ENCODE measurements around the gene HYDIN. TPM values are rescaled to one million over a fixed set of nuclear protein-coding genes. Genes with fewer than 3 reads are reported as not detected.

The HYDIN gene
- total and polyA plus RNA-seq, 2 experiments from 2014 or later, result 3.1 to 7.7 TPM

- H3K27me3 ChIP-seq (ENCODE audit: insufficient read depth), result peaks cover 36% of the 10 kb centered on the region
- H2AFZ ChIP-seq, result peak overlapping the region; percentile 23; the same call in 1 of the 2 replicates
- no peak for ATAC-seq
- 0 out of 2 replicates have a peak, but pooled peaks cover 5% of the 10 kb centered on the region for H3F3A ChIP-seq (replicated peaks; ENCODE audit: low read depth)
- no peak overlapping the region for H3K4me2 ChIP-seq
- peaks cover 9% of the 10 kb centered on the region for H3K79me2 ChIP-seq (replicated peaks; ENCODE audit: insufficient read depth)
- no peak overlapping the region for H3K4me3 Mint-ChIP-seq
- peaks cover 5% of the 10 kb centered on the region; the same call in 1 of the 2 replicates for H4K20me1 ChIP-seq (replicated peaks; ENCODE audit: insufficient read depth)
- TF ChIP-seq POLR2AphosphoS5 (IDR thresholded peaks at IDR 0.05; ENCODE audit: low read depth), result 0 out of 2 replicates have a peak, but pooled peaks have one; percentile 24
- TF ChIP-seq EZH2phosphoT487 (IDR thresholded peaks at IDR 0.05; ENCODE audit: unreplicated experiment), result no peak
- H3K27me3 Mint-ChIP-seq (ENCODE audit: insufficient read depth, low read depth, poor library complexity), result peaks cover 6% of the 10 kb centered on the region
- H3K4me1 ChIP-seq (ENCODE audit: insufficient read depth), result peaks cover 11% of the 10 kb centered on the region
- DNase-seq (ENCODE audit: low spot score), result no peak
- no peak overlapping the region for H3K27ac ChIP-seq (ENCODE audit: low read depth)
- H3K36me3 ChIP-seq (ENCODE audit: insufficient read depth), result no peaks in the 10 kb centered on the region
- no peak overlapping the region for H3K4me3 ChIP-seq
- no peaks in the 10 kb centered on the region for H3K36me3 Mint-ChIP-seq (ENCODE audit: low read depth)
- peaks cover 10% of the 10 kb centered on the region for H3K4me1 Mint-ChIP-seq
- no peak overlapping the region for H3K27ac Mint-ChIP-seq
- H3K9me2 ChIP-seq (ENCODE audit: insufficient read depth), result no peaks in the 10 kb centered on the region
- H3K9me3 Mint-ChIP-seq, result no peaks in the 10 kb centered on the region
Measured at GRCh38 chr16:70804734-70805169, 425.8 kb downstream of the HYDIN start.

GRCh38 chr16:70804153-70804733, 426.3 kb downstream of the HYDIN start:
- Histone ChIP-seq H3K4me1 (ENCODE audit: insufficient read depth) (peaks cover 14% of the 10 kb centered on the region), H3K79me2 (replicated peaks; ENCODE audit: insufficient read depth) (peaks cover 14% of the 10 kb centered on the region), H3K36me3 (ENCODE audit: insufficient read depth) (no peaks in the 10 kb centered on the region), H3F3A (replicated peaks; ENCODE audit: low read depth) (0 out of 2 replicates have a peak, but pooled peaks cover 5% of the 10 kb centered on the region), H3K27me3 (ENCODE audit: insufficient read depth) (peaks cover 31% of the 10 kb centered on the region), H4K20me1 (replicated peaks; ENCODE audit: insufficient read depth) (peaks cover 5% of the 10 kb centered on the region; the same call in 1 of the 2 replicates), H3K4me2 (no peak overlapping the region), H3K9me2 (ENCODE audit: insufficient read depth) (no peaks in the 10 kb centered on the region), H3K4me3 (no peak overlapping the region), H2AFZ (peak overlapping the region; percentile 23; the same call in 1 of the 2 replicates), H3K27ac (ENCODE audit: low read depth) (no peak overlapping the region)
- peaks cover 6% of the 10 kb centered on the region for H3K27me3 Mint-ChIP-seq (ENCODE audit: insufficient read depth, low read depth, poor library complexity)
- no peaks in the 10 kb centered on the region for H3K36me3 Mint-ChIP-seq (ENCODE audit: low read depth)
- H3K9me3 Mint-ChIP-seq, result no peaks in the 10 kb centered on the region
- H3K4me3 Mint-ChIP-seq, result no peak overlapping the region
- ATAC-seq (no peak), DNase-seq (ENCODE audit: low spot score) (no peak)
- H3K27ac Mint-ChIP-seq, result no peak overlapping the region
- peaks cover 14% of the 10 kb centered on the region for H3K4me1 Mint-ChIP-seq
- no peak for TF ChIP-seq EZH2 (IDR thresholded peaks at IDR 0.05; ENCODE audit: low read depth, unreplicated experiment)
- no peak for TF ChIP-seq JUNB (IDR thresholded peaks at IDR 0.05; ENCODE audit: unreplicated experiment)
- TF ChIP-seq ZNF114 (CRISPR knock-in tag; IDR thresholded peaks at IDR 0.05), result no peak
- no peak for TF ChIP-seq ETS1 (IDR thresholded peaks at IDR 0.05)
- no peak for TF ChIP-seq STAT1 (IDR thresholded peaks at IDR 0.05; ENCODE audit: unreplicated experiment)
- no peak for TF ChIP-seq CREB1 (CRISPR knock-in tag; IDR thresholded peaks at IDR 0.05; ENCODE audit: low read depth)
- TF ChIP-seq REST (IDR thresholded peaks at IDR 0.05; ENCODE audit: unreplicated experiment), result no peak
- no peak for TF ChIP-seq NANOG (IDR thresholded peaks at IDR 0.05; ENCODE audit: borderline replicate concordance)
- no peak for TF ChIP-seq POLR2AphosphoS5 (IDR thresholded peaks at IDR 0.05; ENCODE audit: low read depth)
- no peak for TF ChIP-seq CTCF (conservative IDR thresholded peaks at IDR 0.05; ENCODE audit: low read depth in 2 of 2)
- TF ChIP-seq ZNF331 (CRISPR knock-in tag; IDR thresholded peaks at IDR 0.05; ENCODE audit: low read depth), result no peak
- TF ChIP-seq EZH2phosphoT487 (IDR thresholded peaks at IDR 0.05; ENCODE audit: unreplicated experiment), result no peak

Data from GM23338 (cell line).